Parathyroid adenoma (tissue), 2 donors: ENCODE measurements around the gene IMPG2.

Experiments
- H2AFZ ChIP-seq: fragments of 300-600 bp; sonication (generic); one replicate; pipeline ENCODE4 v1.7.0; 2017; ENCODE audit warnings: antibody characterized with exemption, mild to moderate bottlenecking
- H3K27ac ChIP-seq: fragments of 300-600 bp; sonication (generic); one replicate; pipeline ENCODE4 v1.7.0; 2017
- H3K27me3 ChIP-seq: fragments of 300-600 bp; sonication (generic); one replicate; pipeline ENCODE4 v1.7.0; 2017; ENCODE audit warnings: low read length; ENCODE audit not compliant: control insufficient read depth, insufficient read depth
- H3K36me3 ChIP-seq: fragments of 300-600 bp; sonication (generic); one replicate; pipeline ENCODE4 v1.7.0; 2017; ENCODE audit warnings: low read length; ENCODE audit not compliant: control insufficient read depth, insufficient read depth
- H3K4me1 ChIP-seq: fragments of 300-600 bp; sonication (generic); one replicate; pipeline ENCODE4 v1.7.0; 2017; ENCODE audit warnings: control low read depth
- H3K4me2 ChIP-seq: fragments of 300-600 bp; sonication (generic); one replicate; pipeline ENCODE4 v1.7.0; 2017; ENCODE audit warnings: low read length
- H3K4me3 ChIP-seq: fragments of 300-600 bp; sonication (generic); one replicate; pipeline ENCODE4 v1.7.0; 2017; ENCODE audit warnings: low read depth, low read length
- H3K79me2 ChIP-seq: fragments of 300-600 bp; sonication (generic); one replicate; pipeline ENCODE4 v1.7.0; 2017; ENCODE audit warnings: control low read depth
- H3K9ac ChIP-seq: fragments of 300-600 bp; sonication (generic); one replicate; pipeline ENCODE4 v1.7.0; 2017; ENCODE audit warnings: mild to moderate bottlenecking
- H3K9me3 ChIP-seq: fragments of 300-600 bp; sonication (generic); one replicate; pipeline ENCODE4 v1.7.0; 2017; ENCODE audit warnings: low read length; ENCODE audit not compliant: control insufficient read depth
- CTCF ChIP-seq: fragments of 300-600 bp; sonication (generic); IDR thresholded peaks from one replicate; pipeline ENCODE4 v1.7.0; 2017; ENCODE audit warnings: antibody characterized with exemption, mild to moderate bottlenecking
- donor health status: primary hyperparathyroidism.

Gene IMPG2

GRCh38 chr3:101217472-101218245 is 102.7 kb downstream of the IMPG2 start:
- Histone ChIP-seq H3K9ac (no peak overlapping the region), H3K9me3 (no peaks in the 10 kb centered on the region), H3K4me3 (no peak overlapping the region), H3K4me2 (no peak overlapping the region), H3K27ac (no peak overlapping the region), H3K36me3 (no peaks in the 10 kb centered on the region), H2AFZ (no peak overlapping the region), H3K27me3 (no peaks in the 10 kb centered on the region), H3K4me1 (no peaks in the 10 kb centered on the region), H3K79me2 (no peaks in the 10 kb centered on the region)
- TF ChIP-seq CTCF: no peak

- H3K9ac ChIP-seq: no peak overlapping the region
- no peaks in the 10 kb centered on the region for H3K79me2 ChIP-seq
- no peak for TF ChIP-seq CTCF
- H3K36me3 ChIP-seq: no peaks in the 10 kb centered on the region
- H3K9me3 ChIP-seq: no peaks in the 10 kb centered on the region
- H3K4me2 ChIP-seq: no peak overlapping the region
- no peak overlapping the region for H3K27ac ChIP-seq
- no peaks in the 10 kb centered on the region for H3K4me1 ChIP-seq
- no peak overlapping the region for H3K4me3 ChIP-seq
- H3K27me3 ChIP-seq: no peaks in the 10 kb centered on the region
- no peak overlapping the region for H2AFZ ChIP-seq
Measured at GRCh38 chr3:101216710-101217465, 103.5 kb downstream of the IMPG2 start.

GRCh38 chr3:101212730-101213129 is 107.6 kb downstream of the IMPG2 start:
- TF ChIP-seq CTCF: no peak
- H3K4me2 ChIP-seq: no peak overlapping the region
- no peaks in the 10 kb centered on the region for H3K4me1 ChIP-seq
- no peaks in the 10 kb centered on the region for H3K79me2 ChIP-seq
- H2AFZ ChIP-seq: no peak overlapping the region
- no peak overlapping the region for H3K4me3 ChIP-seq
- no peaks in the 10 kb centered on the region for H3K36me3 ChIP-seq
- H3K9ac ChIP-seq: no peak overlapping the region
- no peaks in the 10 kb centered on the region for H3K9me3 ChIP-seq
- no peak overlapping the region for H3K27ac ChIP-seq
- H3K27me3 ChIP-seq: no peaks in the 10 kb centered on the region

GRCh38 chr3:101204246-101204645 is 116.1 kb downstream of the IMPG2 start:
- H2AFZ ChIP-seq: no peak overlapping the region
- H3K79me2 ChIP-seq: no peaks in the 10 kb centered on the region
- no peak overlapping the region for H3K27ac ChIP-seq

More at GRCh38 chr3:101204246-101204645, 116.1 kb downstream of the IMPG2 start:
- peaks cover 4% of the 10 kb centered on the region for H3K4me1 ChIP-seq
- no peaks in the 10 kb centered on the region for H3K9me3 ChIP-seq
- no peaks in the 10 kb centered on the region for H3K36me3 ChIP-seq
- no peak overlapping the region for H3K9ac ChIP-seq
- H3K27me3 ChIP-seq: no peaks in the 10 kb centered on the region
- H3K4me2 ChIP-seq: no peak overlapping the region
- no peak overlapping the region for H3K4me3 ChIP-seq
- no peak for TF ChIP-seq CTCF
